Common myeloid progenitor, CD34-positive (primary cell): ENCODE measurements around the gene KIF12.

Source experiments
- CTCF ChIA-PET: fragments of 350-600 bp; sonication (Branson Sonifier 250); formaldehyde crosslinking; loops from one replicate; lab custom pipeline; 2021; ENCODE audit warnings: antibody characterized with exemption; lab: Charles Lee
- POLR2A ChIA-PET: fragments of 350-600 bp; sonication (Branson Sonifier 250); formaldehyde crosslinking; loops from one replicate; lab custom pipeline; 2021; ENCODE audit warnings: antibody characterized with exemption; lab: Charles Lee
- DNase-seq, 3 donors: peaks; one replicate each; pipeline versions ENCODE4 v3.0.0 to v3.0.0-alpha.2; 2013
- H3K27ac ChIP-seq, 2 experiments: 1 replicate in 1 of 2; 2 replicates in 1 of 2; pipeline ENCODE4 v1.7.0; 2013; ENCODE audit warnings: inconsistent platforms in 2 of 2, low read length in 2 of 2, mild to moderate bottlenecking in 2 of 2, low read depth in 1 of 2, moderate library complexity in 1 of 2; ENCODE audit not compliant: severe bottlenecking in 2 of 2, insufficient read depth in 1 of 2, poor library complexity in 1 of 2
- H3K27me3 ChIP-seq, 5 experiments: replicated peaks in 2 of 5; 1 replicate in 3 of 5; 2 replicates in 2 of 5; pipeline versions ENCODE4 v1.6.1 to v1.7.0; 2013; ENCODE audit warnings: low read length in 4 of 5, mild to moderate bottlenecking in 2 of 5, moderate library complexity in 2 of 5, inconsistent platforms in 1 of 5; ENCODE audit not compliant: insufficient read depth in 5 of 5, control insufficient read depth in 4 of 5
- H3K36me3 ChIP-seq, 4 experiments: 1 replicate in 2 of 4; 2 replicates in 2 of 4; pipeline versions ENCODE4 v1.6.1 to v1.7.0; 2013; ENCODE audit warnings: low read length in 3 of 4, control low read depth in 1 of 4, mild to moderate bottlenecking in 1 of 4; ENCODE audit not compliant: control insufficient read depth in 4 of 4, insufficient read depth in 4 of 4
- H3K4me1 ChIP-seq, 4 experiments: 1 replicate in 3 of 4; 2 replicates in 1 of 4; pipeline versions ENCODE4 v1.6.1 to v1.7.1; 2013; ENCODE audit warnings: low read length in 3 of 4, mild to moderate bottlenecking in 3 of 4, control low read depth in 1 of 4, inconsistent platforms in 1 of 4, moderate library complexity in 1 of 4; ENCODE audit not compliant: control insufficient read depth in 4 of 4, insufficient read depth in 4 of 4; ENCODE audit errors: control extremely low read depth in 1 of 4
- H3K4me3 ChIP-seq, 7 experiments: 1 replicate in 4 of 7; 2 replicates in 3 of 7; pipeline versions ENCODE4 v1.5.1 to v1.7.0; 2013; ENCODE audit warnings: mild to moderate bottlenecking in 7 of 7, low read length in 6 of 7, moderate library complexity in 6 of 7, inconsistent platforms in 2 of 7, low read depth in 2 of 7, control low read depth in 1 of 7; ENCODE audit not compliant: insufficient read depth in 4 of 7, control insufficient read depth in 1 of 7; ENCODE audit errors: extremely low read depth in 1 of 7
- H3K9me3 ChIP-seq, 5 experiments: 1 replicate in 4 of 5; 2 replicates in 1 of 5; pipeline versions ENCODE4 v1.6.1 to v1.7.1; 2013; ENCODE audit warnings: low read length in 4 of 5, mild to moderate bottlenecking in 2 of 5, inconsistent platforms in 1 of 5, low read depth in 1 of 5, moderate library complexity in 1 of 5; ENCODE audit not compliant: control insufficient read depth in 4 of 5, insufficient read depth in 2 of 5; ENCODE audit errors: control extremely low read depth in 1 of 5
- WGBS: methylation state at CpG from one replicate; pipeline ENCODE4 v1.1.5; 2013; ENCODE audit not compliant: insufficient coverage; 5-methylcytosine and 5-hydroxymethylcytosine counted together

The KIF12 gene

DNA sequence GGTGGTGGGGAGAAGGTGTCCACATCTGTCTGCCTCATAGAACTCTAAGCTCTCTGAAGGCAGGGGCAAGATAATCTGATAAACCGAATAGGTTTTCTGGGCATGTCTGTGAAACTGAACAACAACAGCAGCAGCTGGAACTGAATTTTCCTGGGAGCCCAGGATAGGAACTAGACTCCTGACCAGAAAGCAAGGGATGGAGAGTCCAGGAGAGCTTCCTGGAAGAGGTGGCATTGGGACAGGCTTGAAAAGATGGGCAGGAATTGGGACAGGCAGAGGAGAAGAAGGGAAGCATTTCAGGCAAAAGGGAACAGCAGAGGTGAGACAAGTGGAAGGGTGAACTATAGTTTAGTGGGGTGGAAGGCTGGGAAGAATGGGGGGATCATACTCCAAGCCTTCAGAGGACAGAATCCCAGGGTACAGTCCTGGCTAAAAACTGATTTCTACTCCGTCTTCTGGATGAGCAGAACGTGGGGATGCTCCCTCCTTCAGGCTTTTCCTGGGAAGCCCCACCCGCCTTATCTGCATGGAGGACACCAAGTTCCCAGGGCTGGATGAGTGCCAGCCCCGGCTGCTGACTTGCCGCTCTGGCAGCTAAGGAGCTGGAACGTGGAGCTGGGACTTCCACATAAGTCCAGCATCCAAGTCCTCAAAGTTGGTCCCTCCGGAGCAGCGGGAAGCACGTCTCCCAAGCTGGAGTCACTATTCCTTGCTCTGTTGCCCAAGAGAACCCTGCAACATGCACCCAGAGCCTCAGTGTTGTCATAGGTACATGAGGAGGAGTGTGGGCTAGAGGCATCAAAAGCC, 13.9 kb upstream of the KIF12 start:
- H3K9me3 ChIP-seq, result no peaks in the 10 kb centered on the region
- no peak for DNase-seq
- ChIA-PET POLR2A (interaction anchor here (0.6 to 0.7 kb wide), 2 partner anchors 30 to 536 kb away, joined by 3 read pairs; no protein-coding TSS in a partner anchor), CTCF (interaction anchor here (0.7 to 1.4 kb wide), 2 partner anchors 10 to 940 kb away, joined by 3 to 5 read pairs; no protein-coding TSS in a partner anchor)
- peaks cover 0 to 20% (median 2%) of the 10 kb centered on the region in 5 experiments for H3K27me3 ChIP-seq
- 74% methylated on average over 7 of the region's 10 CpGs for WGBS
- H3K27ac ChIP-seq, result no peak overlapping the region
- H3K4me1 ChIP-seq, result no peaks in the 10 kb centered on the region
- no peaks in the 10 kb centered on the region for H3K36me3 ChIP-seq
- H3K4me3 ChIP-seq, result no peak overlapping the region

GRCh38 chr9:114112325-114112724, 13.2 kb upstream of the KIF12 start:
- Histone ChIP-seq H3K27ac (no peak overlapping the region), H3K4me1 (no peaks in the 10 kb centered on the region), H3K36me3 (no peaks in the 10 kb centered on the region), H3K27me3 (peaks cover 0 to 15% (median 2%) of the 10 kb centered on the region in 5 experiments), H3K4me3 (no peak overlapping the region), H3K9me3 (no peaks in the 10 kb centered on the region)
- ChIA-PET CTCF (interaction anchor here (0.7 to 1.4 kb wide), 2 partner anchors 10 to 939 kb away, joined by 3 to 5 read pairs; no protein-coding TSS in a partner anchor), POLR2A (interaction anchor here (0.7 kb wide), 1 partner anchor 537 kb away, joined by 3 read pairs; no protein-coding TSS in a partner anchor)
- WGBS, result 89% methylated on average over 1 of the region's 1 CpG
- DNase-seq, result no peak

DNA sequence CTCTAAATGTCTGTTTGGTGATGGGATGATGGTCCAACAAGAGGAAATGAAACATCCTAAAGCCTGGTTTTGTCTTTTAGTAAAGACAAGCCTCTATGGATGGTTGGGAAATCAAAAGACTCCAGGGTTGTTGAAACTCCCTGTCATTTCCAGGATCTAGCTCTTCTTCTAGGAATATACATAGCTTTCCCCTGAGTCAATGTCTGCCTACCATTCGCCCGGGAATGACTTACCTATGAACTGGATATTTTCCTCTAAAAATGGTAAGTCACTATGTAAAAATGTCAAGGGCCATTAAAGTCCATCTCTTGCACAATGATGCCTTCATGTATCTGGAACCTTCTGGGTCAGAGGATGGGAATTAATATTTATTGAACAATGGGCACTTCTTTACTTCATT, 11.1 kb upstream of the KIF12 start:
- CTCF ChIA-PET, result interaction anchor here (0.8 to 6.3 kb wide), 8 partner anchors 11 to 198 kb away, joined by 3 to 90 read pairs (median 6); partner anchors contain the start of gene COL27A1
- H3K9me3 ChIP-seq, result no peaks in the 10 kb centered on the region
- H3K4me1 ChIP-seq, result no peaks in the 10 kb centered on the region
- H3K36me3 ChIP-seq, result no peaks in the 10 kb centered on the region
- POLR2A ChIA-PET, result no interaction called here
- H3K27me3 ChIP-seq, result peaks cover 0 to 9% (median 2%) of the 10 kb centered on the region in 5 experiments
- DNase-seq, result no peak
- no peak overlapping the region for H3K27ac ChIP-seq
- WGBS, result no CpG with 5 or more reads among the region's 2 CpGs
- no peak overlapping the region for H3K4me3 ChIP-seq

GRCh38 chr9:114109124-114109523, 10.0 kb upstream of the KIF12 start:
- Histone ChIP-seq H3K27me3 (peaks cover 0 to 9% (median 4%) of the 10 kb centered on the region in 5 experiments), H3K36me3 (no peaks in the 10 kb centered on the region), H3K9me3 (no peaks in the 10 kb centered on the region), H3K4me1 (no peaks in the 10 kb centered on the region), H3K27ac (no peak overlapping the region), H3K4me3 (no peak overlapping the region)
- POLR2A ChIA-PET, result no interaction called here
- DNase-seq, result no peak
- 100% methylated on average over 2 of the region's 6 CpGs for WGBS
- CTCF ChIA-PET, result interaction anchor here (0.7 to 6.3 kb wide), 12 partner anchors 12 to 195 kb away, joined by 3 to 90 read pairs (median 6); partner anchors contain the start of gene COL27A1

DNA sequence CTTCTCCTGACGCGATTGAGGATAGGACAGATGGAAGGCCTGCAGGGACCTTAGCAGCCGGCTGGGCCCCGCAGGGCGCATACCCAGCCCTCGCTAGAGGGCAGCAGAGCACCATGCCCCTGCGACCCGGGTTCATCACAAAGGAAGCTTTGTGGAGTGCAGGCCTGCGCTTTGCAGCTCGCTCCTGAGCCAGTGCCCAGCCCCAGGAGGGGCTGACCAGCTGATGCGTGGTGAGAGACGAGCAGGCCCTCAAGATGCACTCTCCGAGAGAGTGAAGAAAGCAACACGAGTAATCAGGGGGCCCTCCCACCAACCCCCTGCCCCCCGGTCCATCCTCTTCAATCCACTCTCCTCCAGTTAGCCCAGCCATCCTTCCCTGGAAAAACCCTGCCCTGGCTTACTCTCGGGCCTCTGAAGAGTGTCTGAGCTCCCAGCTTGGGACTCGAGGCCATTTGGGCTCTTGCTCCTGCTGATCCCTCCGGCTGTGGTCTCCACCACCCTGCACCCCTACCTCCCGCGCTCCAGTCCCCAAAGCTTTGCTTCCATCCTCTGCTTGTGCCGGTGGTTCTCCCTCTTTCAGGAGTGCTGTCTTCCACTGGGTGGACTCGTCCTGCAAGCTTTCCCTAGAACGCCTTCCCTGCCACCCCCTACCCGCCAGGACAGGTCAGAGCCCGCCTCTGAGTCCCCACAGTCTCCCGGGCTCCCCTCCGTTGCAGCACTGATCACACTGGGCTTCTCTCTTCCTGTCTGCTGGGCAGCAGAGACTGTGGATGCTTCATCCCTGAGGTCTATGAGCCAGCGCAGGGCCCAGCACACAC, 9.1 kb upstream of the KIF12 start:
- H3K27me3 ChIP-seq, result peaks cover 0 to 9% (median 2%) of the 10 kb centered on the region in 5 experiments
- no peaks in the 10 kb centered on the region for H3K4me1 ChIP-seq
- H3K9me3 ChIP-seq, result peaks cover 0 to under 1% (median 0%) of the 10 kb centered on the region in 5 experiments
- CTCF ChIA-PET, result interaction anchor here (0.7 to 6.3 kb wide), 27 partner anchors 8 to 302 kb away, joined by 3 to 90 read pairs (median 5); partner anchors contain the start of genes AMBP, COL27A1 and KIF12
- H3K4me3 ChIP-seq, result no peak overlapping the region
- POLR2A ChIA-PET, result no interaction called here
- no peak overlapping the region for H3K27ac ChIP-seq
- H3K36me3 ChIP-seq, result no peaks in the 10 kb centered on the region
- DNase-seq, result peak; percentile 56 to 78 (median 73)
- WGBS, result 53% methylated on average over 21 of the region's 28 CpGs

GRCh38 chr9:114107286-114108001, 8.4 kb upstream of the KIF12 start:
- 44% methylated on average over 8 of the region's 13 CpGs for WGBS
- H3K9me3 ChIP-seq, result peaks cover 0 to 7% (median 0%) of the 10 kb centered on the region in 5 experiments
- no peaks in the 10 kb centered on the region for H3K4me1 ChIP-seq
- no peak overlapping the region for H3K4me3 ChIP-seq
- no peak overlapping the region for H3K27ac ChIP-seq
- ChIA-PET POLR2A (no interaction called here), CTCF (interaction anchor here (0.7 to 6.3 kb wide), 27 partner anchors 8 to 301 kb away, joined by 3 to 90 read pairs (median 4); partner anchors contain the start of genes AMBP, COL27A1 and KIF12)
- no peaks in the 10 kb centered on the region for H3K36me3 ChIP-seq
- H3K27me3 ChIP-seq, result peaks cover 0 to 4% (median 2%) of the 10 kb centered on the region in 5 experiments
- no peak for DNase-seq
